Uterus (tissue), 2 donors: Measurements from ENCODE around the gene TSPAN9.

Experiments used
- POLR2A ChIP-seq, 2 donors: fragments of 450-650 bp; IDR thresholded peaks; one replicate each; pipeline ENCODE4 v1.6.1; 2016; ENCODE audit warnings: antibody characterized with exemption in 2 of 2, mild to moderate bottlenecking in 1 of 2, moderate library complexity in 1 of 2
- TF ChIP-seq, protein P1 (sequence below), 4 experiments: fragments of 200-600 bp in 2 of 4; fragments of 450-650 bp in 2 of 4; sonication (generic) in 2 of 4; IDR thresholded peaks; one replicate each; pipeline ENCODE4 v1.5.1; 2016 to 2019; ENCODE audit warnings: antibody characterized with exemption in 4 of 4, mild to moderate bottlenecking in 2 of 4, moderate library complexity in 1 of 4

DNA sequence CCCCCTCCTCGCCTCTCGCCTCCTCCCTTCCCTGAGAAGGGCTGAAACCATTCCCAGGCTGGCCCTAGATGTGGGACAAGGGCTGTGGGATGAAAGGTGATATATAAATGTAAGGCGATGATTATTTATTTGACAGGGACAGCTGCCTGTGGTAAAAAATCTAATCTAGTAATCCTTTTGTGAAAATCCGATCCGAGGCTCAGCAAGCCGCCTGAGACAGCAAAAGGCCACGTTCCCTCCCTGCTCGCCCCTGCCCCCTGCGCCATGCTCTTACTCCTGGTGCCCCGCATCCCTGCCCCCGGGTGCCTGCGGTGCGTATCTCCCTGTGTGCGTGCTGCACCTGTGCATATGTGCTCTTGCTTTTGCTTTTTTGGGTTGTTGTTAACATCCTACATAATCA is 65.2 kb downstream of the TSPAN9 start:
- TF ChIP-seq, protein P1, sequence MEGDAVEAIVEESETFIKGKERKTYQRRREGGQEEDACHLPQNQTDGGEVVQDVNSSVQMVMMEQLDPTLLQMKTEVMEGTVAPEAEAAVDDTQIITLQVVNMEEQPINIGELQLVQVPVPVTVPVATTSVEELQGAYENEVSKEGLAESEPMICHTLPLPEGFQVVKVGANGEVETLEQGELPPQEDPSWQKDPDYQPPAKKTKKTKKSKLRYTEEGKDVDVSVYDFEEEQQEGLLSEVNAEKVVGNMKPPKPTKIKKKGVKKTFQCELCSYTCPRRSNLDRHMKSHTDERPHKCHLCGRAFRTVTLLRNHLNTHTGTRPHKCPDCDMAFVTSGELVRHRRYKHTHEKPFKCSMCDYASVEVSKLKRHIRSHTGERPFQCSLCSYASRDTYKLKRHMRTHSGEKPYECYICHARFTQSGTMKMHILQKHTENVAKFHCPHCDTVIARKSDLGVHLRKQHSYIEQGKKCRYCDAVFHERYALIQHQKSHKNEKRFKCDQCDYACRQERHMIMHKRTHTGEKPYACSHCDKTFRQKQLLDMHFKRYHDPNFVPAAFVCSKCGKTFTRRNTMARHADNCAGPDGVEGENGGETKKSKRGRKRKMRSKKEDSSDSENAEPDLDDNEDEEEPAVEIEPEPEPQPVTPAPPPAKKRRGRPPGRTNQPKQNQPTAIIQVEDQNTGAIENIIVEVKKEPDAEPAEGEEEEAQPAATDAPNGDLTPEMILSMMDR (IDR thresholded peaks at IDR 0.05), result no peak
- TF ChIP-seq POLR2A (IDR thresholded peaks at IDR 0.05), result no peak
